ENCODE results near the gene SUSD3. TPM values are rescaled to one million over a fixed set of nuclear protein-coding genes. Genes with fewer than 3 reads are reported as not detected.
A peak's percentile ranks its signal among the peaks of the same experiment; 100 is the strongest.

SUSD3 gene
- total RNA-seq, 1 experiment from 2014 or later, result 11.9 TPM

- peak; percentile 31; the same call in 1 of the 2 replicates for TF ChIP-seq PRDM15 (CRISPR knock-in tag; IDR thresholded peaks at IDR 0.05)
Measured at GRCh38 chr9:93134015-93134739, 75.7 kb downstream of the SUSD3 start, which contains the start of gene NINJ1 (continued).

Other genes starting within 250 kb of the SUSD3 start
- gene ZNF484, start 180.7 kb upstream of the SUSD3 start, total RNA-seq (2021), result 12.8 to 14.1 TPM (median 13.3 TPM) in 3 replicates
- 1.7 to 1.9 TPM (median 1.8 TPM) in 3 replicates for gene FGD3, start 111.2 kb upstream of the SUSD3 start, total RNA-seq (2021)
- gene CARD19, start 37.5 kb downstream of the SUSD3 start, total RNA-seq (2021), result 30.0 to 34.5 TPM (median 32.8 TPM) in 3 replicates
- 35.6 to 41.3 TPM (median 37.7 TPM) in 3 replicates for gene NINJ1, start 75.5 kb downstream of the SUSD3 start, total RNA-seq (2021)
- 113 to 121 TPM (median 120 TPM) in 3 replicates for gene WNK2, start 125.4 kb downstream of the SUSD3 start, total RNA-seq (2021)